ENCODE measurements around the gene LTO1.

LTO1 gene

DNA sequence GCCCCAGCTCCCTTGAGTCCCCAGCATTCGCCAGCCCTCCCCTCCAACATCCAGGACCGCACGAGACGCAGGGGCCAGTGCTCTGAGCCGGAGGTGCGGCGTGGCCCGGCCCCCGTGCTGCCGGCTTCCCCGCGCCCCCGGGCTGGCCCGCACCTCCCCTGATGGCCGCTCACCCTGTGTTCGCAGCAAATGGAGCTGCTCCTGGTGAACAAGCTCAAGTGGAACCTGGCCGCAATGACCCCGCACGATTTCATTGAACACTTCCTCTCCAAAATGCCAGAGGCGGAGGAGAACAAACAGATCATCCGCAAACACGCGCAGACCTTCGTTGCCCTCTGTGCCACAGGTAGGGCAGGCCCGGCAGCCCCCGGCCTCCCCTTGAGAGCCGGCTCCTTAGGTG is 31.5 kb downstream of the LTO1 start:
- Histone ChIP-seq H3K9me3 (ENCODE audit: severe bottlenecking) (no peaks in the 10 kb centered on the region), H3K36me3 (ENCODE audit: low read depth) (peaks cover 57% of the 10 kb centered on the region), H3K27me3 (ENCODE audit: insufficient read depth, poor library complexity, severe bottlenecking) (no peaks in the 10 kb centered on the region), H3K27ac (ENCODE audit: poor library complexity, severe bottlenecking) (peak overlapping the region; percentile 89), H3K4me3 (ENCODE audit: severe bottlenecking) (peak overlapping the region; percentile 88), H3K4me1 (ENCODE audit: insufficient read depth, poor library complexity, severe bottlenecking) (peaks cover 9% of the 10 kb centered on the region)
- TF ChIP-seq, protein P1, sequence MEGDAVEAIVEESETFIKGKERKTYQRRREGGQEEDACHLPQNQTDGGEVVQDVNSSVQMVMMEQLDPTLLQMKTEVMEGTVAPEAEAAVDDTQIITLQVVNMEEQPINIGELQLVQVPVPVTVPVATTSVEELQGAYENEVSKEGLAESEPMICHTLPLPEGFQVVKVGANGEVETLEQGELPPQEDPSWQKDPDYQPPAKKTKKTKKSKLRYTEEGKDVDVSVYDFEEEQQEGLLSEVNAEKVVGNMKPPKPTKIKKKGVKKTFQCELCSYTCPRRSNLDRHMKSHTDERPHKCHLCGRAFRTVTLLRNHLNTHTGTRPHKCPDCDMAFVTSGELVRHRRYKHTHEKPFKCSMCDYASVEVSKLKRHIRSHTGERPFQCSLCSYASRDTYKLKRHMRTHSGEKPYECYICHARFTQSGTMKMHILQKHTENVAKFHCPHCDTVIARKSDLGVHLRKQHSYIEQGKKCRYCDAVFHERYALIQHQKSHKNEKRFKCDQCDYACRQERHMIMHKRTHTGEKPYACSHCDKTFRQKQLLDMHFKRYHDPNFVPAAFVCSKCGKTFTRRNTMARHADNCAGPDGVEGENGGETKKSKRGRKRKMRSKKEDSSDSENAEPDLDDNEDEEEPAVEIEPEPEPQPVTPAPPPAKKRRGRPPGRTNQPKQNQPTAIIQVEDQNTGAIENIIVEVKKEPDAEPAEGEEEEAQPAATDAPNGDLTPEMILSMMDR (IDR thresholded peaks at IDR 0.05; ENCODE audit: poor library complexity, severe bottlenecking) = peak; percentile 62
- ATAC-seq (ENCODE audit: low read depth) (no peak), DNase-seq (ENCODE audit: low spot score) (peak; percentile 27)

- TF ChIP-seq, protein P1 (IDR thresholded peaks at IDR 0.05; ENCODE audit: poor library complexity, severe bottlenecking) = peak; percentile 82
- H3K9me3 ChIP-seq (ENCODE audit: severe bottlenecking) = no peaks in the 10 kb centered on the region
- H3K27ac ChIP-seq (ENCODE audit: poor library complexity, severe bottlenecking) = peak overlapping the region; percentile 89
- peaks cover 51% of the 10 kb centered on the region for H3K36me3 ChIP-seq (ENCODE audit: low read depth)
- H3K4me3 ChIP-seq (ENCODE audit: severe bottlenecking) = peak overlapping the region; percentile 88
- H3K27me3 ChIP-seq (ENCODE audit: insufficient read depth, poor library complexity, severe bottlenecking) = no peaks in the 10 kb centered on the region
- DNase-seq (ENCODE audit: low spot score) (peak; percentile 66), ATAC-seq (ENCODE audit: low read depth) (peak; percentile 33)
- H3K4me1 ChIP-seq (ENCODE audit: insufficient read depth, poor library complexity, severe bottlenecking) = peaks cover 9% of the 10 kb centered on the region
These were observed 32.1 kb downstream of the LTO1 start for GRCh38 chr11:69642913-69643632.

DNA sequence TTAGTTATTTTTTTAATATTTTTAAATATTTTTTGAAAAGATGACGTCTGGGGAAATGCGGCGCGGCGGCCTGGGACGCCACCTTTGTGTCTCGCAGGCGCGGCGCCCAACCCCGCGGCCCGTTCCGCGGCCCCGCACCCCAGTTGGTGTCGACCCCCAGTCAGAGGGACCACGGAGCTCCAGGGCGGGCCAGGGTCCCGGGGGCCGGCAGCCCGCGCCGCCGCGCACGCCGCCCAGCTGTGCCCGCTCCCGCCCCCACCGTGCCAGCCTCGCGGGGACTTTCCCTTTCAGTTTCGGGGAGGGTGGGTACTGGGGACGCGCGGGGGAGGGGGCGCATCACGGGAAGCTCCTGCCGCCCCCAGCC is 32.6 kb downstream of the LTO1 start:
- ATAC-seq (ENCODE audit: low read depth) (no peak), DNase-seq (ENCODE audit: low spot score) (peak; percentile 38)
- TF ChIP-seq, protein P1 (IDR thresholded peaks at IDR 0.05; ENCODE audit: poor library complexity, severe bottlenecking) = no peak
- H3K36me3 ChIP-seq (ENCODE audit: low read depth) = peaks cover 46% of the 10 kb centered on the region
- H3K27ac ChIP-seq (ENCODE audit: poor library complexity, severe bottlenecking) = peak overlapping the region; percentile 89
- H3K9me3 ChIP-seq (ENCODE audit: severe bottlenecking) = no peaks in the 10 kb centered on the region
- H3K4me3 ChIP-seq (ENCODE audit: severe bottlenecking) = peak overlapping the region; percentile 88
- H3K4me1 ChIP-seq (ENCODE audit: insufficient read depth, poor library complexity, severe bottlenecking) = peaks cover 9% of the 10 kb centered on the region
- no peaks in the 10 kb centered on the region for H3K27me3 ChIP-seq (ENCODE audit: insufficient read depth, poor library complexity, severe bottlenecking)

- ATAC-seq (ENCODE audit: low read depth) (no peak), DNase-seq (ENCODE audit: low spot score) (peak; percentile 48)
- Histone ChIP-seq H3K36me3 (ENCODE audit: low read depth) (peaks cover 40% of the 10 kb centered on the region), H3K27me3 (ENCODE audit: insufficient read depth, poor library complexity, severe bottlenecking) (no peaks in the 10 kb centered on the region), H3K27ac (ENCODE audit: poor library complexity, severe bottlenecking) (peak overlapping the region; percentile 89), H3K4me1 (ENCODE audit: insufficient read depth, poor library complexity, severe bottlenecking) (peaks cover 9% of the 10 kb centered on the region), H3K9me3 (ENCODE audit: severe bottlenecking) (no peaks in the 10 kb centered on the region), H3K4me3 (ENCODE audit: severe bottlenecking) (peak overlapping the region; percentile 88)
- TF ChIP-seq, protein P1 (IDR thresholded peaks at IDR 0.05; ENCODE audit: poor library complexity, severe bottlenecking) = no peak
These were observed 33.2 kb downstream of the LTO1 start for GRCh38 chr11:69641681-69642548.
